ENCODE data around the gene RIIAD1. TPM values are rescaled to one million over a fixed set of nuclear protein-coding genes. Genes with fewer than 3 reads are reported as not detected.
A peak's percentile ranks its signal among the peaks of the same experiment; 100 is the strongest.

Gene RIIAD1
- total RNA-seq, 1 donor from 2014 or later, result 1.1 TPM

DNA sequence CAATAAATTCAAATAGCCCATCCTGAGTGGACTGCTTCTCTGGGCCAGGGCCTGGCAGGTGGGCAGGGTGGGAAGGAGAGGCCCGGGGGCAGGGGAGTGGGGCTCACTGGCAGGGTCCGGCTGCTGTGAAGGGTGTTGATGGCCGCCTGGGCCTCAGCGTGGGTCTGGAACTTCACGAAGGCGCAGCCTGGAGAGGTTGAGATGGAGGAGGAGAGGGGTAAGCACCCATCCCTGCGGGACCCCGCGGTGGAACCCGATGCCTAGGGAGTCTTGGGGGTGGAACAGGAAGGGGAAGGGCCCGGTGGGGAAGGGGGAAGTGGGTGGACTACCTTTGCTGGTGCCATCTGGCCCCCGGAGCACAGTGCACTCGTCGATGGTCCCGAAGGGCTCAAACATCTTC, 12.4 kb upstream of the RIIAD1 start:
- ATAC-seq, result no peak
- no peak for DNase-seq (ENCODE audit: low spot score)
- intact Hi-C loops (cut with DNase I), result no loop called here

DNA sequence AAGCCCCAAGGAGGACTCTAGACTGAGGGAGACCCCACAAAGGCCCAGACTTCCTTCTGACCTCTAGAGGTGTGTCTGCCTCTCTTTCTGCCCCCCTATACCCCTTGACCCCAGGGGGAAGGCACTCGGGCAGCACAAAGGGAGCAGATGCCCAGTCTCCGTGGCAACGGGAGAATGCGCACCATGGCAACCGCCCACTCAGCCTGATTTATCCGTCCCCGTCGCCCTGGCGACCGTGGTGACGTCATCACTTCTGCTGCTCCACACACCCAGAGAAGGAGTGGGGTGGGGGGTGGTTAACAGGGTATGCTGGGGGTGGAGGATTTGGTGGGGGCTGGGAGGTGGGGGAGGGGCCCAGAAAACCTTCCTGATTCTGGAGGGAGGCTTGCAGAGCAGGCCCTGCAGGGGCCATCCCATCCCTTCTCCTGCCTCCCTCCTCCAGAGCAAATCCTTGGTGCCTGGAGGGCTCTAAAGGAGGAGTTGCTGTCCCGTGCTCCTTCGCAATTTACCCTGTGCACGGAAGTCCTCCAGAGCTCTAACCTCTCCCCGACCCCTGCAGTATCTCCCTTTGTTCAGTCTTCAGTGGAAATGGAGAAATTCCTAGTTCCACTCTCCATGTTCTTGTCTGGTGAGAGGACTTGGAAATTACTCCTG, 11.0 kb upstream of the RIIAD1 start:
- DNase-seq (ENCODE audit: low spot score) (no peak), ATAC-seq (no peak)
- intact Hi-C loops (cut with DNase I), result no loop called here

DNA sequence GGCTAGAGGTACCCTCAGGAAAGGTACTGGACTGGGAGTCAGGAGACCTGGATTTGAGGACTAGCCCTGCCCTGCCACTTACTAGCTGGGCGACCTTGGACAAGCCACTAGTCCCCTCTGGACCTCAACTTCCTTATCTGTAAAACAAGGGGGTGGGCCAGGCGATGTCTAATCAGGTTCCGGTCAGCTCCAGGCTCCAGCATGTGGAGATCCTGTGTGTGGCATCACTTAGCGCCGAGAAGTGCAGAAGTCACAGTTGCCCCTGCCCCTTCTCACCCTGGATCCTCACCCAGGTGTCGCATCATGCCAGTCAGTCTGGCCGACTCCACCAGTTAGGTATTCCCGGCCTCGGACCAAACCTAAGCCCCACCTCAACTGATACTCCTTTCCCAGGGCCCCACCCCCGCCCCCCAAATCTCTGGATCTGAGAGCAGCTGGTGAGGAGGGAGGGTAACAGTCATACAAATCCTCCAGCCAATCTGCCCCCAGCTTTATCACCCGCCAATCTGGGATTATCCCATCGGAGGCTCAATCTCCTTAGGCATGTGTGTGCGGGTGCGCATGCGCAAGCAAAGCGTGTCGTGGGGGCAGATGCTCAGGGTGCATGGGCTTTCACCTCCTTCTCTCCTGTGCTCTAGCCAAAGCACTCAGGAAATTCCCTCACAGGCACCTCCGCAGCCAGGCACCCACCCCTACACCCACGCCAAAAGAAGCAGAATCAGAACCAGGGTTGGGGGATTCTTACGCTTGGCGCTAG, 10.1 kb upstream of the RIIAD1 start:
- DNase-seq (ENCODE audit: low spot score) (no peak), ATAC-seq (no peak)
- intact Hi-C loops (cut with DNase I), result no loop called here

DNA sequence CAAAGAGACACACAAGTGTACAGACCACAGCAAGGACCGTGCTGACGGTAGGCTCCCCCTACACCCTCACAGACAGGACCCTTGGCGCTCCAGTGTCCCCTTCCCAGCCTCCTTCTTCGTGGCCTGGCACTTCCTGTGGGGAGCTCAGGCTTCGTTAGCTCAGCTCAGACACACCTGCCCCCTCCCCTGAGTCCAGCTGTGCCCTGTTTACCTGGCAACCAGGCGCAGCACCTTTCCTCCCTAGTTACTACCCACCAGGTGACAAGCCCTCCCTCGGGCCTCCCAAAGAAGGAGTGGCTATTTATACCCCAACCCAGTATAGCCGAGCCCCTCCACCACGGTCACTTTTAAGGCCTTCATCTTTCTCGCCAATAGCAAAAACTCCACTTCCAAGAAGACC, 9.4 kb upstream of the RIIAD1 start:
- no peak for ATAC-seq
- no peak for DNase-seq (ENCODE audit: low spot score)
- intact Hi-C loops (cut with DNase I), result no loop called here

DNA sequence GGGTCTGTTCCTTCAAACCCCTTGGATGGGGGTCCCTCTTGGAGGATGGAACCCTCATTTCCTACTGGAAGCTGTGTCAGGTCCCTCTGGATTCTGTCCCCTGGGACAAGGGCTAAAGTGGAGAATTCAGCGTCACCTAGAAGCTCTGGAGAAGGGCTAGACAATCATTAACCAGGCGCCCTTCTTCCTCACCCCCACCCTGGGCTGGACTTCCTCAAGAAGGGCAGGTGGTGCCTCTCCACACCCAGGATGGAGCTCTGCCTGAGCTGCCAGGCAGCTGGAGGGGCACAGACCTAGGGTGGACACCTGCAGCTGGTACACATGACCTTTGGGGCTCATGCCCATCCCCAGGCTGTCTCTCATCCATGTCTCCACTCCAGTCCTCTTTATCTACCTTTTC, 8.3 kb upstream of the RIIAD1 start:
- no peak for ATAC-seq
- intact Hi-C loops (cut with DNase I), result no loop called here
- DNase-seq (ENCODE audit: low spot score), result no peak

DNA sequence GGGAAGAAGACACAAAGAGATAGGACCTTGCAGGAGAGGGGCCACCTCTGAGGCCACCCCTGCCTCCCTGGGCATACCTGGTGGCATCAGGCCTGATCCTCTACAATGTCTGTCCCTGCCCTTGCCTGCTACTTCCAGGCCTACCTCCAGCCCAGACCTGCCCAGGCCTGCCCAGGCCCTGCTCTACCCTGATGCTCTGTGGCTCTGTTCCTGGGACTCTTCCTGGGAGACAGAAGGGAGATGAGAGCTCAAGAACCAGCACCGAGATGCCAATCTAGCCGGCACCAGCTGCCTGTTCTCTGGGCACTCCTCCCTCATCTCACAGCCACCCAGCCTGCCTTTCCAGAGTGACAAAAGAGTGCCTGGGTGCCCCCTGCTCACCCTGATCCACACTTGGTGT, 7.4 kb upstream of the RIIAD1 start:
- intact Hi-C loops (cut with DNase I), result no loop called here
- DNase-seq (ENCODE audit: low spot score), result no peak
- no peak for ATAC-seq

DNA sequence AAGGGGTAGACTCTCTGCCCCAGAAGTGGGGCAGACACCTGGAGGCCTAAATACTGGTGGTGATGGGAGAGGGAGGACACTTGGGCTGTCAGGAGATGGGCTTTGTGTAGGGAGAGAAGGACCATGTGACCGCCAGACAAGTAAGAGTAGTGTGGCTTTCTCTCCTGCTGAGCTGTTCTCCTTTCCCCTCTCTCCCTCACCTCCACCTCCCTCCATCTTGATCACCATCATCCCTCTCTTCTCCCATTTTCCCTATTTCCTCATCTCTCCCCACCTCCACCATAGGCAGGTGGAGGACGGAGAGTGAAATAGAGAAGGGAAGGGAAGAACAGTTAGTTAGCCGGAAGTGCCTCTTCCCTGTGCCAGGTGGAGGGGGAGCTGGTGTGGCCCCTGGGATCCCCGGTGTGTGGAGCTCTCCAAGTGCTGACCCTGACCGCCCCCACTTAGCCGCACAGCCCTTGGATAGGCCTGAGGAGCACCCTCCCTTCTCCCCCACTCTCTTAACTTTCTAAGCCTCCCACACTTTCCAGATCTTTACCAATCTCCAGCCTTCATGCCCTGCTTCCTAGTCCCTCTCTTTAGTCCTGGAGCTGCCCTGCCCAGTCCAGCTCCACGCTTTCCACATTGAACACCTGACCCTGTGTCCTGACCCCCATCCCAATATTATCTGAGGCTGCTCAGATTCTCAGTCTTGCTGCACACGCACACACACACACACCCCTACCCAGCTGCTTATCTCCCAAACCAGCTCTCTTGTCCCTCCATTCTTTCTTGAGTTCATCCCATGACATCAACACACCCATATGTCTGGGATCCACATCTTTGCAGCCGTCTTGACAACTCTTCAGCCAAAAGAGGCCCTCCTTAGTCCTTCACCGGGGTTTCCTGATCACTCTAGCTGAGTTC, 6.2 kb upstream of the RIIAD1 start:
- intact Hi-C loops (cut with DNase I), result no loop called here
- no peak for ATAC-seq
- DNase-seq (ENCODE audit: low spot score), result no peak

DNA sequence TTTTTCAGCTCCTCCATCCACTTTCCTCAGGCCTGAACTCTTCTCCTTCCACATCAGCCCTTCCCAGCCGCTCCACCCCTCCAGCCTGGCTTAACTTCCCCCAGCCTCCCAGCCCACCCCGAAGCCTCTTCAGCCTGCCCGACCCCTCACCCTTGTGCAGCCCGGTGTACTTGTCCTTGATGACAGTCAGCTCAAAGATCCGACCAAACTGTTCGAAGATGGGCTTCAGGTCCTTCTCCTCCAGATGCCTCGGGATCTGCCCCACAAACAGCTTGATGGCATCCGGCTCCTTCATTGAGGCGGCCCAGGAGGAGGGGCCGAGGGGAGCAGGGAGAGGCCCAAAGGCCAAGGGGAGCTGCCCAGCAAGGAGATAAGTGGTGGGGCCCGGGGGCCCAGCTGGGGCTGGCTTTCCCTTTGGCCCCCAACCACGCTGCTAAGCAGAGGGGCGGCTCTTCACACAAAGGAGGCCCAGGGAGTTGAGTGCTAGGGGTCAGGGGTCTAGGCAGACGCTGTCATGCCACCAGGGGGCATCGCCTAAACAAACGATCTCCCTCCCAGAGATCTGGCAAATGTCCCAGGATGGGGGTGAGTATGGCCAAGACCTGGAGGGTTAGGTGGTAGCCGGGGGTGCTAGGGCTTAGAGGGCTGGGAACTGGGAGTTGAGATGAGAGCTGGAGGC, 5.5 kb upstream of the RIIAD1 start:
- ATAC-seq, result no peak
- DNase-seq (ENCODE audit: low spot score), result no peak
- intact Hi-C loops (cut with DNase I), result no loop called here

DNA sequence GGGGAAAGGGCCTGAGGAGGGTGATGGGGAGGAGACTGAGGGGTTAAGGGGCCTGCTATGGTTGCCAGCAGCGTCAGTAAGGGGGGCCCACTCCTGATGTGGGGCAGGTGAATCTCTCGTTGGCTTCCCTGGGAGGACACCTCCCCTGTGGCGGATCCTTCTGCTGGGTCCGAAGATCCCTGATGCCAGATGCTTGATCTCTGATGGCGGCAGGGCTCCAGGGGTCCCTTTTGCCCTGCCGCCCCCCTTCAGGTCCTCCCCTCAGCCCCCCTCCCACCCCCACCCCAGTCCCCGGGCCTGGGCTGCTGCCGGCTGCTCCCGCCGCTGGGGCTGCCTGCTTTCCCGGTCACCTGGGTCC, 4.9 kb upstream of the RIIAD1 start:
- intact Hi-C loops (cut with DNase I), result no loop called here
- no peak for DNase-seq (ENCODE audit: low spot score)
- no peak for ATAC-seq

DNA sequence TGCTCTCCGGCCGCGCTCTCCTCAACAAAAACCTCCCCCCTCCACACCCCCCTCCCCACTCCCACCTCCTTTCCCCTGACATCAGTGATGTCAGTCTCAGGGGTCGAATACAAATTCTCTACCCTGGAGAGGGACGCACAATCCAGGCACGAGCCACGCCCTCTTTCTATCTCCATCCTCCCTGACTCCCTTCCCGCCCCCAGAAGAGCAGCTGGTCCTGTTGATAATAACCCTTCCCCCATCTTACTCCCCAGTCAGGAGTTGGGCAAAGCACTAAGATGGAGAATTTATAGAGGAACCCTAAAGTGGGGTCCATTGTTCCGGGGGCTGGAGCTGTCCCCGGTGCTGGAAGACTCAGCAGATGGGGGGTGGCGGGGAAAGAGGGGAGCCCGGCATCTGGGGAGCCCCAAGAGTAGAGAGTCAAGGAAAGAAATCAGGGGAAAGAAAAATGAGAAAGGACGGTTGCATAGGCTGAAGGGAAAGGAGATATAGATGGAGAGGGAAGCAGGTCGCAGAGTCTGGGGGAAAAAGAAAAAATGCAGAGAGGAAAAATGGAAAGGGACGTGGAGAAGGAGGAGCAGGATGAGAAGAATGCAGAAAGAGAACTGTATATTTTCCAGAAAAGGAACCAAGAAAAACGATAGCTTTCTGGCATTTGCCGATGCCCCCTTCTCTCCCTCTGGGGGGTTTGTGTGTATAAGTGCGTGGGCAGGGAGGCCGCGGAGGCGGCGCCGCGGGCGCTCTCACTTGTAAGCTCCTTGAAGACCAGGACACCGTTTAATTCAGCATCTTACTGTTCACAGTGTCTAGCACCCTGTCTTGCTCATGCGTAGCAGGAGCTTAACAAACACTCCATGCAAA, 4.3 kb upstream of the RIIAD1 start, which contains the start of gene CELF3:
Gene CELF3 (minus strand): TSS at position 33 of the 861 bp plus-strand sequence. CDS start 783 bp downstream, outside the sequence.
- no peak for ATAC-seq
- intact Hi-C loops (cut with DNase I), result no loop called here
- DNase-seq (ENCODE audit: low spot score), result no peak

DNA sequence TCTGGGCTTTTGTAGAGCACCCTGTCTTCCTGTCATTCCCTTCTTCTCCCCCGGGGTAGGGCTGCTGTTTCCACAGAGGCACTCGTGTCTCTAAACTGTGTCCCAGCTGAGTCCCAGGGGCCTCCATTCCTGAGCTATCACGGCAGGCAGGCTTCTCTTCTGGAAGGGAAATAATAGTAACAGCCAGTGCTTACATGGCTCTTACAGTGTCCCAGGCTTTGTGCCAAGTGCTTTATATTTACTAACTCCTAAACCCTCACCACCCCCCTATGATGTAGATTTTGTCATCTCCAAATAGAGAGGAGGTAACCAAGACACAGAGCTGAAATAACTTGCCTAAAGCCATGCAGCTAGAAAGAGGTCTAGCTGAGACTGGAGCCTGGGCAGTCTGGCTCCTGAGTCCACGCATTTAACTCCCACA, 3.3 kb upstream of the RIIAD1 start:
- ATAC-seq (no peak), DNase-seq (ENCODE audit: low spot score) (no peak)
- intact Hi-C loops (cut with DNase I), result no loop called here

DNA sequence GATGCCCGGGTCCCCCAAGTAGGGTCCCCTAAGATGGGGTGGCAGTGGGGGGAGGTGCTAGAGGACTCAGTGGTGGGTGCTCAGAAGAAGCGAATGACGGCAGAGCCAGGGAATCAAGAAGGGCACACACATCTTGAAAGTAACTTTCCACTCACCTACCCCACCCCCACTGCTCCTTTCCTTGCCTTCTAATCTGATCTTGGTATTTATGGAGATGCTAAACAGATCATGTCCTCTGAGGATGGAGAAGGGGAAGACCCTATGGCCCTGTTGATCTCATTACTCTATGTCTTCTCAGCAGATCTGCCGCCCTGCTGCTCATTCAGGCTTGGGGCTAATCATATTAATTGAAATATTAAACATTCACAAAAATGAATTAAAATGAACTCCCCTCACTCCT, 2.7 kb upstream of the RIIAD1 start:
- DNase-seq (ENCODE audit: low spot score), result no peak
- no peak for ATAC-seq
- intact Hi-C loops (cut with DNase I), result no loop called here

DNA sequence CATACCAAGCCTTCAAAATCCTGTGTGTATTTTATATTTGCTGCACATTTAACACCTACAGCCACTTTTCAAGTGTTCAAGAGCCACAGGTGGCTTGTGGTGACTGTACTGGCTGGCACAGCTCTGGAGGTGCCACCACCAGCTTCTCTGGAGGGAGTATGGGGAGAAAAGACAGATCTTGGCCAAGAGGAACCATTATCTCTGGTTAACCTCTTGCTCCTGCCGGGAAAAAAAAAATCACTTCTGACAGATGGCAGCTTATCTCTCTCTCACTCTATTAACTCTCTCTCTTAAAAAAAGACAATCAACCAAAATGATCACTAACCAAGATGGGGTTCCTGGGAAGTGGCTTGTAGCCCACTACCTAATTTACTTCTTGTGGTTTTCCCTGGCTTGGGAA, 1.2 kb upstream of the RIIAD1 start:
- intact Hi-C loops (cut with DNase I), result no loop called here
- DNase-seq (ENCODE audit: low spot score) (no peak), ATAC-seq (no peak)

DNA sequence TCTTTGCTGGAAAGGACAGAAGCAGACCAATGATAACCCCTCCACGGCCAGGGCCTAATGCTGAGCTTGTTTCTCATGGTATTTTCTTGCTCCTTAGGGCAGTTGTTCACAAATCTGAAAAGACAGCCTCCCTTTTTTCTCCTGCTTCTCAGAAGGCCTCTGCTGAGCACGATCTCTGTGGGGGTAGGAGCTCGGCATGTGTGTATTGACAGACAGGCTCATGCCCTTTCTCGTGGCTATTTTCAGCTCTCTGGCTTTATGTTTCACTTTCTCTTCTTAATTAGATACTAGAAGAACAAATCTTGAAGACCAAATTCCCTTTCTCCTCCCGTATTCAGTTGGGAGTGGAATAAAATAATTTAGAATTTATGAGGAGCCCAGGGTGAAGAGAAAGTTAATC, 768 bp upstream of the RIIAD1 start:
- intact Hi-C loops (cut with DNase I), result no loop called here
- DNase-seq (ENCODE audit: low spot score) (no peak), ATAC-seq (peak; percentile 63)

DNA sequence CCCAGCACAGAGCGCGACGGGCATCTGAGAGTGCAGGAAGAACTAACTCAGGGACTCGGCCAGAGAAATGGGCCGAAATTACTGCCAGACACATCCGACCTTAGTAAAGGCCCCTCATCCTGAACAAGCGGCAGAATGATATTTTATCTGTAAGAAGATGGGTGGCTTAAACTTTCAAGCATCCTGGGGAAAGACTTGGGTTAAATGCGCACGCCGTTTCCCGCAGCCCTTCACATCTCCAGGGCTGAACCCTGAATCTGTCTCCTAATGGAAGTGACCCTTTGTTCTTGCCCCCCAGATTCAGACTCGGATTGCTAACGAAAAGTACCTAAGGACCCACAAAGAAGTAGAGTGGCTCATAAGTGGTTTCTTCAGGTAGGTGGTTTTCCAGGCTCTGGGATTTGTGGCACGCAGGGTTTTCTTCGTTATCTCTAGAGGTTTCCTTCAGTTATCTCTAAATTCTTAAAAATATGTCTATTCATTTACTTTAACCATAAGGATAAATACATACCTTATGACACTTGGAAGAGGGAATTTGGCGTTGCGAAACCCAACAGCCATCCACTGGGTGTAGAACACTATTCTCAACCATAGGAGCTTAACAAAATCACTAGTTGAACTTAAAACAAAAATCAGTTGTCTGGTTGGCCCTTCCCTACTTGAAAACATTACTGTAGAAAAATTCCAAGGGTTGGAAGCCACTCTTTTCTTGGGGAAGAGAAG, 627 bp downstream of the RIIAD1 start:
- intact Hi-C loops (cut with DNase I), result no loop called here
- ATAC-seq, result no peak

DNA sequence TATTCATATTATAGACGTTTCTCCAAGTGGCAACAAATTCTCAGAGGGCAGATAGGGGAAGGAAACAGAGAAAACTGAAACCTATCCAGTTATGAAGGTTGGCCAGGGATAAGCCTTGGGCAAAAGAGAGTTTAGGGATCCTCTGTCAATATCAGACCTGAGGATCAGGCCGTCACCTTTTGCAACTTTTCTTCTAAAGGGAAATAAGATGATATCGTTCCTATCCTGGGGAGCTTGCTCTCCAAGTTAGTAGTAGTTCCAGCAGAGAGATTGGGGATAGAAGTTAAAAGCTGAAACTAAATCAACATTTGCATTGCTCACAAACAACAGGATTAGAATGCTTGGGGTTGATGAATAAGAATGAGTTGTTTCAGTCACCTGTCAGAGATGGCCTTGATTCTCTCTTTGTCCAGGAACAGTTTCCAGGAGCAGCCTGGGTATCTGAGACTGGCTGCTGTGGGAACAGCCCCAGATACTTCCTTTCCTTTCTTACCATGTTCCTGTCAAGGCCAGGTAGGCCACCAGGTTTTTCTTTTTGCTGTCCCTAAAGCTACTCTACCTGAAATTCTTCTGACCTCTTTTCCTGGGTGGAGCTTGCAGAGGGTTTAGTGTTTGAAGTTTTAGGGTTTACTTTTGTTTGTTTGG, 2.5 kb downstream of the RIIAD1 start:
- intact Hi-C loops (cut with DNase I), result no loop called here
- ATAC-seq (no peak), DNase-seq (ENCODE audit: low spot score) (no peak)

More for the DNA sequence above, 627 bp downstream of the RIIAD1 start:
- no peak for DNase-seq (ENCODE audit: low spot score)
